GM19463 (cell line): ENCODE measurements around the gene CDAN1.
"Not testable (repeated sequence)": the region's sequence is repeated elsewhere in the genome, so short reads cannot be mapped to it uniquely, and the experiment has no call there.

Experiments
- ATAC-seq: cut with Tn5 transposase; IDR thresholded peaks from one replicate; pipeline ENCODE4 v1.9.1; 2021; ENCODE audit warnings: mild to moderate bottlenecking, moderate library complexity; ENCODE audit not compliant: unreplicated experiment

The CDAN1 gene

GRCh38 chr15:42736793-42737528, at the start of gene CDAN1:
Gene CDAN1 (minus strand): TSS chr15:42737128. CDS start chr15:42737102, 26 bp downstream.
- peak; percentile 86 for ATAC-seq

- ATAC-seq, result no peak
Observed at GRCh38 chr15:42785569-42785968, 48.6 kb upstream of the CDAN1 start.

- ATAC-seq, result no peak
Observed at GRCh38 chr15:42784705-42785104, 47.8 kb upstream of the CDAN1 start.

- no peak for ATAC-seq
Observed at GRCh38 chr15:42782716-42783115, 45.8 kb upstream of the CDAN1 start.

- no peak for ATAC-seq
Observed at GRCh38 chr15:42775416-42775815, 38.5 kb upstream of the CDAN1 start.

- ATAC-seq, result no peak
Observed at GRCh38 chr15:42772901-42773300, 36.0 kb upstream of the CDAN1 start.

GRCh38 chr15:42772144-42772543, 35.2 kb upstream of the CDAN1 start:
- no peak for ATAC-seq

- ATAC-seq, result not testable (repeated sequence)
Observed at GRCh38 chr15:42766109-42766508, 29.2 kb upstream of the CDAN1 start.

- ATAC-seq, result not testable (repeated sequence)
Observed at GRCh38 chr15:42764154-42764731, 27.3 kb upstream of the CDAN1 start.

- ATAC-seq, result not testable (repeated sequence)
Observed at GRCh38 chr15:42761813-42762212, 24.9 kb upstream of the CDAN1 start.

- no peak for ATAC-seq
Observed at GRCh38 chr15:42760759-42761158, 23.8 kb upstream of the CDAN1 start.

GRCh38 chr15:42759093-42759492, 22.2 kb upstream of the CDAN1 start:
- ATAC-seq, result no peak

- ATAC-seq, result no peak
Observed at GRCh38 chr15:42750306-42750705, 13.4 kb upstream of the CDAN1 start.

- no peak for ATAC-seq
Observed at GRCh38 chr15:42749266-42749665, 12.3 kb upstream of the CDAN1 start.

- ATAC-seq, result no peak
Observed at GRCh38 chr15:42744195-42744594, 7.3 kb upstream of the CDAN1 start.

- no peak for ATAC-seq
Observed at GRCh38 chr15:42742149-42742548, 5.2 kb upstream of the CDAN1 start.

GRCh38 chr15:42741710-42742109, 4.8 kb upstream of the CDAN1 start:
- ATAC-seq, result no peak

- no peak for ATAC-seq
Observed at GRCh38 chr15:42737529-42738328, 801 bp upstream of the CDAN1 start.

GRCh38 chr15:42736178-42736792, 643 bp downstream of the CDAN1 start:
- ATAC-seq, result peak; percentile 34

- no peak for ATAC-seq
Observed at GRCh38 chr15:42735382-42736165, 1.4 kb downstream of the CDAN1 start.
